Left hindlimb (tissue), 1 donor: ENCODE measurements around the gene ERVK3-1.
"Not testable (repeated sequence)": the region's sequence is repeated elsewhere in the genome, so short reads cannot be mapped to it uniquely, and the experiment has no call there.

Source experiments
- DNase-seq: peaks from one replicate; pipeline ENCODE4 v3.0.0-alpha.2; 2018

Gene ERVK3-1

DNA sequence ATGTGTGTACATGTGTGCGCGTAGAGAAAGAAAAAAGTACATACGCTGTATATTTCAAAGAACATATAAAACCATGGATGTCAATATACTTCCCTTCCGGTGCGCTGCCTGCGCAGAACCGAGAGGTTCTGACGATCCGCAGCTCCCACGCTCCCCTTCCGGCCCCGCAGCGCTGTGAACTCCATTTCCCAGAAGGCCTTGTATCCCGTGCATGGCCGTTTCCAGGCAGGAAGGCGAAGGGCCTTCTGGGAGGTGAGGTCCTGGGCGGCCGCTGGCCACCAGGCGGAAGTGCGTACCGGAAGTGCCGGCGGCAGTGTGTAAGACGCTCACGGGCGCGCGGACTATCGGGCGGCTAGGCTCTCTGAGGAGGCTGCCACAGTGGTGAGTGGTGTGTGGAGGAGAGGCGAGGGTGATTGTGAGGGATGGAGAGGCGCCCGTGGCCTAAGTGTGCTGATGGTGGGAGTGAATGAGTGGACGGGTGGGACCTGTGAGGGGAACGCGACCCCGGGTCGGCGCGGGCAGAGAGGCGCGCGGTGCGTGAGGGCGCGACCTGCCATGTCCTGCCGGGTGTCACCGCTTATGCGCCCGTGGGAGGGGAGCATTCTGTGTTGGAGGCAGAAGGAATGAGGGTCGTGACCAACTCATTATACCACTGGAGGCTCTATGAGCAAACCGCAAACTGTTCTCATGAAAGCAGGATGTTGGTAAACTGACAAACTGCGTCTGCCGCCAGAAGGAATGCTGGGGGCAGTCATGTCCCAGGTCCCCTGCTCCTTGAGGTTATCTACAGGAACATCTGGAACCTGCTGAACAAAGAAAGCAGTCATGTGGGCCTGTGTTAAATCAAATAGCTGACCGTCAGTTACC is at the start of gene ERVK3-1:
Gene ERVK3-1, plus strand, starts transcription at position 313 of the 867 bp plus-strand sequence. CDS start 6,792 bp downstream, outside the sequence.
- DNase-seq, result peak; percentile 97

DNA sequence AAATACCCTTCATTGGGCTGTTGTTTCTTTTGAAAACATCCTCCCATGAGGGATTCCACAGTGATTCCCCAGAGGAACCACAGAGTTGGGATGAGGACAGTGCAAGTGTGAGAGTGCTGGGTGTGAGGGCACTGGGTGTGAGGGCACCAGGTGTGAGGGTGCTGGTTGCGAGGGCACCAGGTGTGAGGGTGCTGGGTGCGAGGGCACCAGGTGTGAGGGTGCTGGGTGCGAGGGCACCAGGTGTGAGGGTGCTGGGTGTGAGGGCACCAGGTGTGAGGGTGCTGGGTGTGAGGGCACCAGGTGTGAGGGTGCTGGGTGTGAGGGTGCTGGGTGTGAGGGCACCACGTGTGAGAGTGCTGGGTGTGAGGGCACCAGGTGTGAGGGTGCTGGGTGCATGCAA is 46.9 kb upstream of the ERVK3-1 start:
- not testable (repeated sequence) for DNase-seq

- DNase-seq, result no peak
Observed at GRCh38 chr19:58261600-58261967, 43.6 kb upstream of the ERVK3-1 start.

GRCh38 chr19:58261968-58262921 is 42.9 kb upstream of the ERVK3-1 start:
- DNase-seq, result no peak

GRCh38 chr19:58262922-58263296 is 42.3 kb upstream of the ERVK3-1 start:
- no peak for DNase-seq

DNA sequence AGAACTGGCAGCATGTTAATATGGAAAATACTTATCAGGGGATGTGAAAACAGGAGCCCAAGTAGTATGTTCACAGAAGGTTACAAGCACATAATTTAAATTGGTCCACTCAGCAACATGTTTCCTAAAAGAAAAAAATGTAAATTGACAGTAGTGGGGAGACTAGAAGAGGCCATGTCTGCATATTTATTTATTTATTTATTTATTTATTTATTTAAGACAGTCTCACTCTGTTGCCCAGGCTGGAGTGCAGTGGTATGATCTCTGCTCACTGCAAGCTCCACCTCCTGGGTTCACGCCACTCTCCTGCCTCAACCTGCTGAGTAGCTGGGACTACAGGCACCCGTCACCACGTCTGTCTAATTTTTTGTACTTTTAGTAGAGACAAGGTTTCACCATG is 40.1 kb upstream of the ERVK3-1 start:
- no peak for DNase-seq

DNA sequence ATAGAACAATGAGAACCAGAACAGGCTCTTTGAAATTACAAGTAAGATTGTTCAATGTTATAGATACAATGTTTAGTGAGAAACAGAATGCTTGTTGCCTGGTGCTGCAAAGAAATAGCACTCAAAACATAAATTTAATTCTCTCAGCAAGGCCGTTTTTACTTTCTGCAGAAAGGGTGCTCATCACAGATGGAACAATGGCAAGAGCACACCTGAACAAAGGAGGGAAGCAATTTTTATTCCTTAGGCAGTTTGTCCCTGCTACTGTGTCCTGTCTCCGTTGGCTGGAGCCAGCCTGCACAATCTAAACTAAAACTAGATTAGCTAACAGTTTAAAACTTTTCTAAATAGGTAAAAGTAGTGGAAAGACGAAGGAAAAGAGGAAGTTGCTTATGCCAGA is 36.8 kb upstream of the ERVK3-1 start:
- no peak for DNase-seq

DNA sequence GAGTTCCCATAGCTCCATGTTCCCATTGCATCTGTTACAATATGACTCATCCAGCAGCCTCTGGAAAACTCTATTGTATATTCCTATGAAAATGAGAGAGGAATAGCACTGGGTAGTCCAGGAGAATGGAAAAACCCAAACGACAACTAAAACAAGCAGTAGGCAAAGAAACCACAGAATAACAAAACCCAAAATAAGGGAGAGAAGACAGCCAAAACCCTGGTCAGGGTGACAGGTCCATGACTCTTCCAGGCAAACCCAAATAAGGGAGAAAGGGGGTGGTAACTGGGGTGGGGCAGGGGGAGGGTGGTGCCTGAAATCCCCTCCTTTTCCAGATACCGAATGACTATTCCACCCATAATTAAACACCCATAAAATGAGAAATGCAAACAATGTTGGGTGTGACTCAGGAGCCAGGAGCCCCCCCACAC is 30.4 kb upstream of the ERVK3-1 start:
- no peak for DNase-seq

GRCh38 chr19:58275564-58275963 is 29.6 kb upstream of the ERVK3-1 start:
- DNase-seq, result no peak

DNA sequence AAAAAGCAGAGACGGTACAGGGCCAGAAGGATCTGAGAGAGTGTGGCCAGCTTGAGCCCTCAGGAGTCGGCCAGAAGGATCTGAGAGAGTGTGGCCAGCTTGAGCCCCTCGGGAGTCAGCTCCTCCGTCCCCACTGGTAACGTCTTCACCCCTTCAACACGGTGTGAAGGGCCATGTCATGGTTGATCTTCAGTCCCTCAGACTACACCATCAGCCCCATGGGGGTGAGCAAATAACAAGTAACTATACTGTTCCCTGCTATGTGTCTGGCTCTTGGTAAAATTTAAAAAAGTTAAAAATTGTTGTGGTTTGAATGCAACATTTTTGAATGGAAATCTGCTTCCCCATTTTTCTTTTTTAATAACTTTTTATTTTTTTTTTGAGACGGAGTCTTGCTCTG is 28.0 kb upstream of the ERVK3-1 start:
- no peak for DNase-seq

DNA sequence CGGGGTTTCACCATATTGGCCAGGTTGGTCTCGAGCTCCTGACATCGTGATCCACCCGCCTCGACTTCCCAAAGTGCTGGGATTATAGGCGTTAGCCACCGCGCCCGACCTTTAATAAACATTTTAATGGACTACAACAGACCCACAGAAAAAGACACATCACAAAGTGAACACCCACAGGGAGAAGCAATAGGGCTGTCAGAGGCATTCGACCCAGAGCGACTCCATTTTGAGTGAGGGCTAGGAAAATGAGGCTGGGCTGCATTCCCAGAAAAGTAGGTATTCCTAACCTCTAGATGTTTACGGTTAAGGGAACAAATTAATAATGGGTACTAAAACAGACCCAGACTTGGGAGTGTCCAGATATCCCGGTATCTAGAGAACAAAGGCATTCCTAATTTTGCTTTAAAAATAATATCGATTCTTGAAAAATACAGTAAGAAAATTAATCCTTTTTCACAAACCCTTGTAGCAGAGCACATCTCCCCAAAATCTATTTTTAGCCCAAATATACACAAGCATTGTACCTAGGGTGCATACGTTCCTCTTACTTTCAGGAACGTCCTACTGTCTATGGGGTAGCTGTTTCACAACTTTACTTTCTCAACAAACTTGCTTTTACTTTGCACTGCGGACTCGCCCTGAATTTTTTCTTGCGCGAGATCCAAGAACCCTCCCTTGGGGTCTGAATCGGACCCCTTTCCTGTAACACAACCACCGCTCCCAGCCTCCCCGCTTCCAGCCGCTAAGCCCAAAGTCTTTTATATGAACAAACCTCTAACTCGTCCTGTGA is 27.2 kb upstream of the ERVK3-1 start:
- DNase-seq, result no peak

DNA sequence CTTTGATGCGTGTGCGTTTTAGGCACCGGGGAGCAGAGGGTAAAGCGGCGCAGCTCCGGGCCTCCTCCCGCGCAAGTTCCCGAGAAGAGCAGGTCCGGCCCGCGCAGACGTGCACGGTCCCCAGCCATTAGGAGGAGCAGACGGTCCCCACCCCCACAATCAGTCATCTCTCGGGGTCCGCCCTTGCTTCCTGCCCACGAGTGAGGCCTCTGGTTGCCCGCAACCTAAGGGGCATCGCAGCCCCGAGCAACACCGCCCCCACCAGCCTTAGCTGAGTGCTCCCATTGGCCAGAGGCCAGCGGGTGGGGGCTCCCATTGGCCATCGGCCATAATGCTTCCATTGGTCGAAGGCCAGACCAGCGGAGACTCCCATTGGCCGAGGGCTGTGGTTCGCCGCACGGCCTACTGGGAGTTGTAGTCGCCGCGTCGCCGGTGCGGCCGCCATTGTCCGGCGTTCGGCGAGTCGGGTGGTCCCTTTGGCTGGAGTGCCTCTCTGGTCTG is 26.6 kb upstream of the ERVK3-1 start, which contains the start of gene ZNF8:
Gene ZNF8, plus strand, starts transcription at position 415 of the 501 bp plus-strand sequence. CDS start 127 bp downstream, outside the sequence.
- DNase-seq, result peak; percentile 99

- DNase-seq, result peak; percentile 73
Observed at GRCh38 chr19:58279042-58279924, 25.9 kb upstream of the ERVK3-1 start.

DNA sequence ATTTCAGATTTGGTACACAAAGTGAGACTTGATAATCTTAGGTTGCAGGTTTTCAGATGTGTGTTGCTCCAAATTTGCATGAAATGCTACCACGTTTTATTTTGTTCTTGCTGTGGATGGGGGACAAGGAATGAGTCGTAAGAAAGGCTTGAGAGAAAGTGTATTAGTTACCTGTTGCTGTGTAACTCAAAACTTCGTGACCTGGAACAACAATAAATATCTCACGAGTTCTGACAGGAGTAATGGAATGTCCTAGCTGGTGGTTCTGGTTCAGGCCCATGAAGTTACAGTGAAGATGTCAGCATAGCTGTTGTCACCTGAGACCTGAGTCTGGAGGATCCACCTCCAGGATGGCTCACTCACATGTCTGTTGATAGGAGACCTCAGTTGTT is 25.3 kb upstream of the ERVK3-1 start:
- no peak for DNase-seq

DNA sequence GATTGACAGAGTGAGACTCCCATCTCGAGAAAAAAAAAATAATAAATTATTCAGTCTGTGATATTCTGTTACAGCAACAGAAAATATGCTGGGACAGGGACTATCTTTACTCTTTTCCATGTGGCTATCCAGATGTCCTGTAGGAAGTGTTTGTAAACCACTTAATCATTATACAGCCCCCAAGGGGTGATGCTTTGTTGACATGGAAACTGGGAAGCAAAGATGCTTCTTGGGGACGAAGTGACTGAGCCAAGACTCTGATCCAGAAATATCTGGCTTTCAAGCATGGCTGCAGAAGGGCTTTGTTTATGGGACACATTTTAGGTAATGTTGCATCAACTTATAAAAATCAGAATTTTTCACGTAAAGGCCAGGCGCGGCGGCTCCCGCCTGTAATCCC is 21.0 kb upstream of the ERVK3-1 start:
- DNase-seq, result no peak

DNA sequence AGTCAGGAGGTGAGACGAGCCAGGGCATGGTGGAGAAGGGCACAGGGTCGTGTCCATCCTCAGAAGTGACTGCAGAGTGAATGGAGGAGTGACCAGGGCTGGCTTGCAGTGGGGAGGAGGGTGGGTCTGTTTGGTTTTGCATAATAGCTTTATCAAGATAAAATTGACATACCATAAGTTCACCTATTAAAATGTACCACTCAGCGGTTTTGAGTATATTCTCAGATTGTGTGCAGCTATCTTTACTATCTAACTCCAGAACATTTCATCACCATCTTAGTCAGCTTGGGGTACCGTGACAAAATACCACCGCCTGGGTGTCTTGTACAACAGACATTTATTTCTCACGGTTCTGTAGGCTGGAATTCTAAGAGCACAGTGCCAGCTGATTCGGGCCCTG is 13.2 kb upstream of the ERVK3-1 start:
- no peak for DNase-seq

DNA sequence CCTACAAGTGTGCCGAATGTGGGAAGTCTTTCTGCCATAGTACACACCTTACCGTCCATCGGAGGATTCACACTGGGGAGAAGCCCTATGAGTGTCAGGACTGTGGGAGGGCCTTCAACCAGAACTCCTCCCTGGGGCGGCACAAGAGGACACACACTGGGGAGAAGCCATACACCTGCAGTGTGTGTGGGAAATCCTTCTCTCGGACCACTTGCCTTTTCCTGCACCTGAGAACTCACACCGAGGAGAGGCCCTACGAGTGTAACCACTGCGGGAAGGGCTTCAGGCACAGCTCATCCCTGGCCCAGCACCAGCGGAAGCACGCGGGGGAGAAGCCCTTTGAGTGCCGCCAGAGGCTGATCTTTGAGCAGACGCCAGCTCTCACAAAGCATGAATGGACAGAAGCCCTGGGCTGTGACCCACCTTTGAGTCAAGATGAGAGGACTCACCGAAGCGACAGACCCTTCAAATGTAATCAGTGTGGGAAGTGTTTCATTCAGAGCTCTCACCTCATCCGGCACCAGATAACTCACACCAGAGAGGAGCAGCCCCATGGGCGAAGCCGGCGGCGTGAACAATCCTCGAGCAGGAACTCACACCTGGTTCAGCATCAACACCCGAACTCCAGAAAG is 10.3 kb upstream of the ERVK3-1 start:
- no peak for DNase-seq

GRCh38 chr19:58296104-58296503 is 9.1 kb upstream of the ERVK3-1 start:
- peak; percentile 47 for DNase-seq

GRCh38 chr19:58300620-58301019 is 4.6 kb upstream of the ERVK3-1 start:
- DNase-seq, result no peak

- DNase-seq, result no peak
Observed at GRCh38 chr19:58304255-58304654, 922 bp upstream of the ERVK3-1 start.

- DNase-seq, result no peak
Observed at GRCh38 chr19:58304748-58305064, 471 bp upstream of the ERVK3-1 start.
